CD4-positive, alpha-beta T cell treated with Interleukin-17A for 1 hour (primary cell): ENCODE data around the gene TFEB.

Experiments
- DNase-seq: peaks from one replicate; pipeline ENCODE4 v3.0.0-alpha.2; 2020

TFEB gene

DNA sequence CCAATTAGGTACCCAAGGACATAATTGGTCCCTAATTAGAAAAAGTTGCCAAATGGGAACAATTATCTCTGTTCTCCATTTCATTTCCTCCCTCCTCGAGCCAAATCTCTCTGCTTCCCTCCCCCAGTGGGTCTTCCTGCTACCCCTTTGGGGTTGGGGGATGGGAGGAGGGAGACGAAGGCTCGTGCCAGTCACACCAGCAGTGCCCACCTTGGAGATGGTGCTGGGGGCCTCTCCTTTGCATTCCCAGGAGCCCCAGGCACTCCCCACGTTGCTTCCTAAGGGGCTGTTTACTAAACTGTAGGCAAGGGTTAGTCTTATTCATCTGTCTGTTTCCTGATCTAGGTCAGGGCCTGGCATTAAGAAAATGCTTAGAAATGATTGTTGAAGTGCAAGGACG lies 64.0 kb downstream of the TFEB start:
- DNase-seq: no peak

GRCh38 chr6:41670703-41671360 lies 64.6 kb downstream of the TFEB start:
- DNase-seq: no peak

- no peak for DNase-seq
Observed at GRCh38 chr6:41668968-41669367, 66.4 kb downstream of the TFEB start.

- DNase-seq: no peak
Observed at GRCh38 chr6:41667195-41667594, 68.2 kb downstream of the TFEB start.

DNA sequence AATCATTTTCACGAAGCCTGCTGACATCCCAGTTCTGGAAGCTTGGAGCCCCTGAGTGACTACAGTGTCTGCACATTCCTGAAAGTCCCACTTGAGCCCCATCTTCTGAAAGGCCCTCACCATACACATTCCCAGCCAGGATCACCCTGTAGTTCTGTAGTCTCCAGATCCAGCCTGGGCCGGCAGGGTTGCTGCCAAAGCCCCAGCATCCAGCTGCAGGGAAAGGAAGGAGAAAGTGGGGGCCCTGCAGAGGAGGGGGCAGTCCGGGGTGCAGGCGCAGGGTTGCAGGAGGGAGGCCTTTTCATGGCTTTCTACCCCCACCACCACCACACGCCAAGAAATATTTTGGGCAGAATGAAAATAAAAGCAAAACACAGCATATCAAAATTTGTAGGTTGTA lies 71.1 kb downstream of the TFEB start:
- DNase-seq: no peak

DNA sequence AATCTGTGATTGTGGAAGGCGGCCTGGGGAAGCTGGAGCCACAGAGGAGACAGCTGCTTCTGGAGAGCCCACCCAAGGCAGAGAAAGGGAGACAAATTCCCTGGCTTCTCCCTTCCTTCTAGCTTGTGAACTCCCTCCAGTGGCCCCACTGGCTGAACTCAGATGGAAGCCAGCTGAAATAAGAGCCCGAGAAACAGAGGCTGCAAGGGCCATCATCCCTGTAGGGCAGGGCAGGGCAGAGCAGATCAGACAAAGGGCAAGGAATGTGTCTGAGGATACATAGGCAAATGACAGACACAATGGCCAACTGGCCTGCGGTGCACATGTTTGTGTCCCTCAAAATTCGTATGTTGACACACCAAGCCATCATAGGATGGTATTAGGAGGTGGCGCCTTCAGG lies 71.8 kb downstream of the TFEB start:
- no peak for DNase-seq

DNA sequence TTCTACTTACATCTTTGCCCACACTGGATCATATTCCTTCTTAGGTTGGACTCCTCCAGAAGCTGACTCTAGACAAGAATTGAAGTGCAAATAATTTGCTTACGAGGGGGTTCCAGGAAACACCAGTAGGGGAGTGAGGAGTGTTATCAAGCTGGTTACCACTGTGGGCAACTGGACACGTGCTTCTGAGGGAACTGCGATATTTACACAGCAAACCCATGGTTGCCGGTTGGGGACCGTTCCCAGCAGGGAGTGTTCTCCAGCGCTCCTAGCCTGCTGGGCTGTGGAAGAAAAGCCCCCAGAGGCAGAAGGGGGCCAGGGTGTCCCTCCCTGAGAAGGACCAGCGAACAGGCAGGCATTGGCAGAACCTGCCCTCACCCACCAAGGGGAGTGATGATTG lies 75.5 kb downstream of the TFEB start:
- DNase-seq: no peak

DNA sequence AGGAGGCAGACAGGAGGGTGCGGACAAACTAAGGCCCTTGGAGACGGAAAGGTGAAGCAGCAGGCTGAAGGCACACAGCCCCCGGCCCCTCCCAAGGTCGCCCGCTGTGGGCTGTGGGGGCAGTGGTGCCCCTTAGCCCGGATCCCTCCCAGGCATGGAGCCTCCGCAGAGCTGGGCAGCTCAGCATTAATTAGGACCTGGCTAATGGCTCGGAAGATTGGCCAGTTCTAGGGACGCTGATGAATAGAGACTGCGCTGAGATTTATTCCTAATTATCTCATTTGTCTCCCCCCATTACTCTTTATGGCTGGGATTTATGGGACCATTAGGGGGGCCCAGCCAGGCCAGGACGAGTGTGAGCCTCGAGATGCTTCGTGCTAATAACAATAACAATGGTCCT lies 76.8 kb downstream of the TFEB start:
- no peak for DNase-seq

DNA sequence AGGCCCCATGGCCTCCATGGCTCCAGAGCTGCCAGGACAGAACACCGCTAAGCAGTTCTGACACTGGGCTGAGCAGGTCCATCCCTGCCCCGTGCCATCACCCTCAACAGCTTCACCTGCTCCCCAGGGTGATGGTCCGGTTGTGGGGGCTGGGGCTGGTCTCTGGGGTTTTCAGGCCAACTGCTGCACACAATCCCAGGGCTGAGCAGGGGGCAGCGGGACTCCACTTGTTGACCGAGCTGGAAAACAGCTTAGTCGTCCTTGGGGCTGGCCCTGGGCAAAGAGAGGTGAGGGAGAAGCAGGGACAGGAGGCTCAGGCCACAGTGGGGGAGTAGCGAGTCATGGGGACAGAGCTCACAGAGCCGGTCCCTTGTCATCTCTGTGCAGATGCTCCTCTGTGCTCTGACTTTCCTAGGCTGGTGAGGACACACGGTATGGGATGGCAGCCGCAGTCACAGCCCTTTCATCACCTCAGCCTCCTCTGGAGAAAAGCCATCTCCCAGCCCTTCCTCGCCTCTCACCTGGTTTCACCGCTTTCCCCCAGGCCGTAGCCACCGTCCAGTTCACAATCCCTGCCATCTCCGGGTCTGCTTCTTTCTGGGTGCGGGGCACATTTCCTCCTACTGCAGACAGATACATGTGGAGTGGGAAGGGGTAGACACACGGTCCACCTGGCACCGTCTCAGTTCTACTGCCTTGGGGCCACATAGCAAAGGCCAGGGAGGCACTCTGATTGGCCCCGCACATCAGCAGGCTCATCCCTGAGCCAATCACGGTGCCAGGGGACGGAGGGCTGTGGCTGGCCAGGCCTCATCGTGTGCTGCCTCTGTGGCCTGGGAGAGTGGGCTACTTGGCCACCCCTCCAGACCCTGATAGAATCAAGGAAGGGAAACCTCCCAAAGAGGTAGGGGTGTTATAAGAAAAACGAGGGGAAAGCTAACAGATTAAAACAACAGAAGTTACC lies 78.0 kb downstream of the TFEB start:
- DNase-seq: no peak

GRCh38 chr6:41656002-41656691 lies 79.3 kb downstream of the TFEB start:
- no peak for DNase-seq

DNA sequence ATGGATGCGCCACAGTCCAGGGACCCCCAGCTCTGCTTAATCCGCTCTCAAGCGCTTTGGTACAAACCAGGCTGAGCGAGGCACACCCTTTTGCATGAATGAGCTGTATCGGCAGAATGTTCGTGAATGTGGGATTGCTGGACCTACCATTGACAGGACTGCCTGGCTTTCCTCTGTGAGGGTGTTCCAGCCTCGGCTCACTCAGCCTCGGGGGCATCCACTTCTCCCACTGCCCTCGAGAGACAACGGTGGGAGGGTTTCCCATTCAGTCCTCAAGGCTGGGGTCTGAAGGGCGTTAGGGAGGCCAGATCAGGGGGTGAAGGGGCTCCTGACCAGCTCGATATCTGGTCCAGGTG lies 79.8 kb downstream of the TFEB start:
- no peak for DNase-seq

DNA sequence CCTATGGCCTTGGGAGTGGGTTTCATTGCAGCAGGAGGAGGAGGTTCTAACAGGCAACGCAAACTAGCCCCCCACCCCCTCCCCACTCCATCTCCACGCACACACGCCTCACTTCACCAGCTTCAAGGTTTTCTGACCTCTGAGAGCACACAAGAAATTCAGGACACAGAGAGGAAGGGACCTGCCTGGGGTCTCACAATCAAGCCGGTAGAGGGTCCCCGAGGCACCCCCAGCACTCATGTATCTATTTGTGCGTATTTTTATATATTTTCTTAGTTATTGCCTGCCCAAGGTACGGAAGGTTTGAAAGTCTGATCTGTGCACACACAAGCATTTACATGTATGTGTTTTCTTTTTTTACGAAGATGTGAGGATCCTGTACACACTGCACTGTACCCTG lies 80.2 kb downstream of the TFEB start:
- no peak for DNase-seq

- DNase-seq: no peak
Observed at GRCh38 chr6:41654698-41655151, 80.7 kb downstream of the TFEB start.

- no peak for DNase-seq
Observed at GRCh38 chr6:41654151-41654697, 81.2 kb downstream of the TFEB start.

DNA sequence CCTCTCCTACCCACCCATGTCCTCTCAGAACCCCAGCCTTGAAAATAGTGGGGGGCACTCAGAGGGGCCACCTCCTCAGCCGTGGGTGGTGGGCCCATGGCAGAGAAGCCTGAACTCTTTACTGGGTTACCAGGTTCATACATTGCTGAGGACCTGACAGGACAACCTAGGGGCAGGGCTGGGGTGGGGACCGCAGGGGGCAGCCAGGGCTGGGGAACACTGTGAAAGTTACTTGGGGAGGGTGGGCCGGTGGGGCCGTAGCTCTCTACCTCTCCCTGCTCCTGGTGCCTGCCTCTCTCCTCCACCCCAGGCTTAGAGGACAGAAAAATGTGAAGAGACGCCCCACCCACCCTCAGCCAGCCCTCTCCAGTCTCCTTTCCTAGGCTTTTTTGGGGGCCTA lies 81.7 kb downstream of the TFEB start:
- no peak for DNase-seq

DNA sequence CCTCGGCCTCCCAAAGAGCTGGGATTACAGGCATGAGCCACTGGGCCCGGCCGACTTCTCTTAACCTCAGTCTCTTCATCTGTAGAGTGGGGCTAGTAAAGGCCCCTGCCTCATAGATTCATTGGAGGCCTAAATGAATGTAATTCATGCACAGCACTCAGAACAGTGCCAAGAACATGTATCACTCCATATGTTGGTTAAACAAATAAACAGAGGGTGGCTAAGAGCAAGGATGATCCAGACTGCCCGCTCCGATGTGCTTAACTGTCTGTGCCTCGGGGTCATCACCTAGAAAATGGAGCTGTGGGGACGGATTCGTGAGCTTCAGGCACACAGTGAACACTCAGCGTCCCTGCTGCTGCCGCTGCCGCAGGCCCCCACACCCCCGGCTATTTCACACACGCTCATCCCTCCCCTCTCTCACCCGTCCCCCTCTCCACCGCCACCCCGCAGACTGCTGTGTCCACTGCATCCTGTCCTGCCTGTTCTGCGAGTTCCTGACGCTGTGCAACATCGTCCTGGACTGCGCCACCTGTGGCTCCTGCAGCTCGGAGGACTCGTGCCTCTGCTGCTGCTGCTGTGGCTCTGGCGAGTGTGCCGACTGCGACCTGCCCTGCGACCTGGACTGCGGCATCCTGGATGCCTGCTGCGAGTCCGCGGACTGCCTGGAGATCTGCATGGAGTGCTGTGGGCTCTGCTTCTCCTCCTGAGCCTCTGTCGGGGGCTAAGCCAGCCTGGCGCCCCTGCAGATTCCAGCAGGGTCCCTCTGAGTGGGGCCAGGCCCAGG lies 82.3 kb downstream of the TFEB start:
- DNase-seq: no peak

DNA sequence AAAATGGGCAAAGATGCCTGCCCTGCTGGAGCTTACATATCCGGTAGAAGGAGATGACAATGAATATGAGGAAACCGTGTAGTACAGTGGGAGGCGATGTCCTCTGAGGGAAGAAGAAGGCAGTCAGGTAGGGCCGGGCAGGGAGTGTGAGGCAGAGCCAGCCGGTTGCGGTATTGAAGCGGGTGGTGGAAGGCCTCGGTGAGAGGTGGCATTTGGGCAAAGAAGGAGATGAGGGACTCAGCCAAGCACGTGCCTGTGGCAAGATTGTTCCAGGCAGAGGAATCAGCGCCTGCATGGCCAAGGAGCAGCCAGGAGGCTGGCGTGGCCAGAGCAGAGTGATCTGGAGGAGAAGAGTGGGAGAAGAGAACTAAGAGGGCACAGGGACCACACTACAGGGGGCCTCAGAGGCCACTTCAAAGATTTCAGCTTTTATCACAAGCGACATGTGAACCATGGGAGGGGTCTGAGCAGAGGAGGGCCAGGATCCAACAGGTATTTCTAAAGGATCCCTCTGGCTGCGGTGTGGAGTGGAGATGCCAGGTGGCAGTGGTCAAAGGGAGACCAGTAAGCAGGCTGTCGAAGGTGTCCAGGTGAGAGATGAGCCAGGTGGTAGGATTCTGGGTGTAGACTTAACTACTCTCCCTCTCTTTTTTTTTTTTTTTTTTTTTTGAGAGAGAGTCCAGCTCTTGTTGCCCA lies 83.3 kb downstream of the TFEB start:
- DNase-seq: no peak

GRCh38 chr6:41651246-41651961 lies 84.0 kb downstream of the TFEB start:
- DNase-seq: no peak

- no peak for DNase-seq
Observed at GRCh38 chr6:41650120-41650519, 85.3 kb downstream of the TFEB start.

GRCh38 chr6:41649596-41649995 lies 85.8 kb downstream of the TFEB start:
- no peak for DNase-seq

DNA sequence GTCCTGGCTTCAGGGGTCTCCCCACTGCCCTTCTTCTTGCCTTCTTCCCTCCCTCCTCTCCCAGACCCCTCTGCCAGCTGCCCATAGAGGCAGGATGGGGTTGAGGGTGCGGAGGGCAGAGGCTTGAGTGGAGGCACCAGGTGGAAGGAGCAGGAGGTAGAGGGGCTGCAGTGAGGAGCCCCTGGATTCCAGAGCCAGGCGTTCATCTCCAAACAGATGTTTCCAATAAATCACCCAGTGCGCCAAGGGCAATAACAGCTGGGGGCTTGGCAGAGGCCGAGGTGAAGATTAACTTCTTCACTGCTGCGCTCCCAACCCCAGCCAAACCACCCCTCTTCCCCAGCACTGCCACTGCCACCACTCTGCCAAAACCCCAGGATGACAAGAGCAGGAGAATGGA lies 86.5 kb downstream of the TFEB start:
- no peak for DNase-seq
